GM19455 (cell line): ENCODE data around the gene CTIF.

Source experiments
- ATAC-seq: cut with Tn5 transposase; IDR thresholded peaks from one replicate; pipeline ENCODE4 v1.9.1; 2021; ENCODE audit not compliant: unreplicated experiment

The CTIF gene

DNA sequence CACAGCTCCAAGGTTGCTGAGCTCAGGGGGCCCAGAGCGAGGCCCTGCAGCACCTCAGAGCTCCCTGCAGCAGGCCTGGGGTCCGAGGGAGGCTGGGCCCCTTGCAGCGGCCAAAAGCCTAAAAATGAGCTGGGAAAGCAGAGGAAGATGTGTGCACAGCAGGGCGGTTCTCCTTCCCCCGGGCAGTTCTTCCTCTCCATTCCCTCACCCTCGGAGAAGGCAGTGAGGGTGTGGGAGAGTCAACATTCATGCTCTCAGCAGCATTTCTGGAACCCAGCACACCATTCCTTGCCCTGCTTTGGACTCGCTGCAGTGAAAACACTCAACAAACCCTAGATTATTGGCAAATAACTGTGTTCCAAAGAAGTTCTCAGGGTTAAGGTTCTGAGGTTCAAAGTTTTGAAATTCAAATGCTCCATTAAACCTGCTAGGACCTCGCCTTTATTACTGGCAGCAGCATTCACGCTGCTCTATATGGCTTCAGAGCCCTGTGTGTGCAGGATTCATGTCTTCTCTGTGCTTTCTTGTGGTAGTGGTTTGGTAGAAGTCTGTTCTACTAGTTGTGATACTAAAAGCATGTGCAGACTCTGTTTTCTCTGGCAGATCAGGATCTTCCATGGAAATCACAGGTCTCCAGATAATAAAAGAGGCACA, 79.1 kb downstream of the CTIF start:
- no peak for ATAC-seq

DNA sequence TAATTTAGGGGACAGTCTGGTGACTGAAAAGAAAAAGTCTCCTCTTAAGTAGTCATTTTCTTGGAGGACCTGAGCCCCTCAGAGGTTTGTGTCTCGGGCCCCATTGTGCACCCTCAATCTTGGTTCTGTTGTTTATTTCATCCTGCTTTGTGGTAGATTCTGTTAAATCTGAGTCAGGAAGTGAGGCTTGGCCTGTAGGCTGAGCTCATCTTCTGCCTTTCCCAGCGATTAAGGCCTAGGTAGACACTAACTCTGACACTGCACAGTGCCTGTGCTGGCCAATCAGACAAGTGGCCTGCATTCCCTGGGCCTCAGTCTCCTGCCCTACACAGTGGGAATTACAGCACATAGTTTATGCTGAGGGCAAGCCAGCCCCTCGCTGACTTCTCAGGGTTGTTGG, 80.2 kb downstream of the CTIF start:
- no peak for ATAC-seq

DNA sequence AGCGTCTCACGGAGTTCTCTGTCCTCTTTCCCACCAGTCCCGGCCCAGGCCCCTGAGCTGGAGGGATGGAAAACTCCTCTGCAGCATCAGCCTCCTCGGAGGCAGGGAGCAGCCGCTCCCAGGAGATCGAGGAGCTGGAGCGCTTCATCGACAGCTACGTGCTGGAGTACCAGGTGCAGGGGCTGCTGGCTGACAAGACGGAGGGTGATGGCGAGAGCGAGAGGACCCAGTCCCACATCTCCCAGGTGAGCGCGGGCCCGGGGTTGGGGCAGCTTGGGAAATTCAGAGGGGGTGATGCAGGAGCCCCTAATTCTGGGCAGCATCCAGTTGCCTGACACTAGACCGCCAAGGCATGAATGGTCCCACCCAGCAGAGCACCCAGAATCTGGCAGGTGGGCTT, 80.7 kb downstream of the CTIF start:
- ATAC-seq = no peak

DNA sequence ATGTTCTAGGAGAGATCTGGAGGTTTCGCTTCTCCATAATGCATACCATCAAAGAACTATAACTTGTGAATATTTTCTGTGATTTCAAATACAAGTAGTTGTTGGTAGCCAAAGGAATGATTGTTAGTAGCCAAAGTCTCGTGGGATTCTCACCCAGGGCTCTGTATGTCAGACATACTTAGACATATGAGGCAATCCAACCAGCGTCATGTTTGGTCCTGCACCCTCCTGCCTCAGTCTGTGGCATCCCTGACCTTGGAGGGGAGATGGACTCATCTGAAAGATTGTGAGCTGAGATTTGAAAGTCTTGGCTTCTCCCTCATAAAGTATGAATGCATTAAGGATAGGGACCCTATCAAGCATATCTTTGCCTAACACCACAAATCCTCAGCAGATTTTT, 81.2 kb downstream of the CTIF start:
- no peak for ATAC-seq

DNA sequence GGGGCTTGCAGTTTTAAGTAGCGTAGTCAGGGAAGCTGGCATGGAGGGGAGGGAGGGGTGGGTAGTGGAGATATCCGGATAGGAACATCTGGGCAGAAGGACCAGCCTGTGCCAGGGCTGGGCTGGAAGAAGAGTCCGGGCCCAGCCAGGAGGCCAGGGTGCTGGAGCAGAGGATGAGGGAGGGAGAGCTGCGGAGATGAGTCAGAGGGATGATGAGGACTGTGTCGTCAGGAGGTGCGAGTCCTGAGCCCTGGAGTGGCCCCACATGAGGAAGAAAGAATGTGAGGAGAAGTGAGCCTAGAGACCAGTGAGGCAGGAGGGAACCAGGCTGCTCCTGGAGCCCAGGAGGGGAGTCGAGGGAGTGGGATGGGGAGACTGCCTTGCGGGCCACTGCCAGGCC, 82.4 kb downstream of the CTIF start:
- ATAC-seq = no peak

DNA sequence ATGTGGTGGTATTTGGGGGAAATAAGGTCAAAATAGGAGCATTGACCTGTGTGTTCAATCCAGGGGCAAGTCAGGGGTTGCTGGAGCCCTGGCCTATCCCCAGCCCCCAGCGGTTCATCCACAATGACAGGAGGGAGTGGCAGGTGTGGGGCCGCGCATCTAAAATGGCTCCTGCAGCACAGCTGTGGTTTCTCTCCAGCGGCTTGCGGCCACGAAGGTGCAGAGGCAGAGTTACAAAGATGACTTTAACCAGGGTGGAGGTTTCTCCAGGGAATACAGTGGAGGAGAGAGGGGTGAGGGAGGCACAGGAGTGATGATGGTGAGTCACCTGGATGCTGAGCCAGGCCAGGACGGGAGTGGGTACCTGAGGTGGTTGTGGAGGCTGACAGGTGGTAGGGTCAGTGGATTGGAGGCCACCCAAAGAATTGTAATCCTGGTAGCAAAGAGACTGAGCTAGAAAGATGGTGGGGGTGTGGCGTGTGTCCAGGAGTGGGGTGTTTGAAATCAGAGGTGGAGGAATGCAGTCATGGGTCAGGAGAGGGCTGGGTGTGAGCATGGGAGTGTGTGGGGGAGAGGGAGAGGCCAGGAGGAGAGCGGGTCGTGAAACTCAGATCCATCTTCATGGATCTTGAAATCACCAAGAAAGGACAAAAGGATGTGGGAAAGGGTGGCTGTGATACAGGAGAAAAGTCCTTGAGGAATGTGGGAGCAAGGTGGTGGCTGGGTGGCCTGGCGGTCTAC, 83.2 kb downstream of the CTIF start:
- ATAC-seq = no peak

DNA sequence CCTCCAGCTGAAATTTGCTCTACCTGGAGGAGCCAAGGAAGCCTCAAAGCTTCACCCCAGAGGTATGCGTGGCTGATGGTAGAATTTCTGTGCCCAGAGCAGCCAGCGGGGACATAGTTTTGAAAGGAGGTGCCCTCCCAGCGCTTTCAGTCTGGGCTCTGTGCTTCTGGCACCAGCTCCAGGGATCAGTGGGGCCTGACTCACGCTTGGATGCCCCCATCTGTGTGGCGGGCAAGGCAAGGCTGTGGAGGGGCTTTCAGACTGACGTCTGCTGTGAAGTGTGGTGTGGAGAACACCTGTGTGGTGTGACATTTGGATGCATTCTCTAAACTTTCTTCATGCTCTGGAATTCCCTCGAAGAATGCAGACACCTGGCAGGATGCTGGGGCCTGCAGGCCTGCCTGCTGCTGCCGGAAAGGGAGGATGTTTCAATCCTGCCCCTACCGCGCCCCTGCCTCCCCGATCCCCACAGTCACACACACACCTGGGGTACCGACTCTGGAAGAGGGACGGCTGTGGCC, 84.1 kb downstream of the CTIF start:
- no peak for ATAC-seq

DNA sequence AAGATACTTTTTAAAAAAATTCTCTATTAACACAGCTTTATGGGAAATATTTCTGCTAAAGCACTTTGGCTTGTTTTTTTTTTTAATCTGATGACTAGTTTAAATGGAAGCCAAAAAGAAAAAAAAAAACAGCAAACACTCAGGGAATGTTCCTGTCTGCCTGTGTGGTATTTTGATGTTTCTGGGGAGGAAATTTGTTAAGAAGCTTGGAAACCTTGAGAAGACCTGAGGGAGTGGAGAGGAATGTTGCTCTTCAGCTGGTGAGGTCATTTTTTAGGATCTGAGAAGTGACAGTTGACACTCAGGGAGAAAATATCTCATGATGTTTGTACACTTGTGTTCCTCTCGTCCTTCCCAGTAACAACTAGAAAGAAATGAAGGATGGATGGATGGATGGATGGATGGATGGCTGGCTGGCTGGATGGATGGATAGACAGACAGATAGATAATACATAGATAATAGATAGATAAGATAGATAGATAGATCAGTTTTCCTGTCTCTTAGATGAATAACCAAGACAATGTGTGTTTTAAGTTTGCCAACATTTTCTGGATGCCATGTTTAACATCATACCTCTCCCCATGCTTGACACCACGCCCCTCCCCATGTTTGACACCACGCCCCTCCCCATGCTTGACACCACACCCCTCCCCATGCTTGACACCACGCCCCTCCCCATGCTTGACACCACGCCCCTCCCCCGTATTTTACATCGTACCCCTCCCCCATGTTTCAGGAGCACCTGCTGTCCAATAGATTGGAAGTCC, 84.8 kb downstream of the CTIF start:
- ATAC-seq = no peak

DNA sequence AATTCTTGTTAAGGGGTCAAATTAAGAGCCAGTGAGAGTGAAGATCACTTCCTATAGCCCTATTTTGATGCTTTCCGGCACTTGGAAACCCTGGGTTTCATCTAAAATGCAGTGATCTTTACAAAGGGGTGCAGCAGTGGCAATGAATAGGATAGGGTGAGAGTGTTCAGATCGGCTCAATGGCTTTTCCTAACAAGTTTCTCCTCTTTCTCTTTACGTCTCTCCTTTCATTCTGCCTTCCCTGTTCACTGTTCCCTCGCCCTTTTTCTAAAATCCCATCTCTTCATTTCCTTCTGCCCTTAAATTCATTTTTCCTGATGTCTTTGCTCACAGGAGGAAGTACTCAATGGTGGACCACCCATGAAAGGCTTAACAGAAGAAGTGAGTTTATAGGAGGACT, 86.0 kb downstream of the CTIF start:
- no peak for ATAC-seq

DNA sequence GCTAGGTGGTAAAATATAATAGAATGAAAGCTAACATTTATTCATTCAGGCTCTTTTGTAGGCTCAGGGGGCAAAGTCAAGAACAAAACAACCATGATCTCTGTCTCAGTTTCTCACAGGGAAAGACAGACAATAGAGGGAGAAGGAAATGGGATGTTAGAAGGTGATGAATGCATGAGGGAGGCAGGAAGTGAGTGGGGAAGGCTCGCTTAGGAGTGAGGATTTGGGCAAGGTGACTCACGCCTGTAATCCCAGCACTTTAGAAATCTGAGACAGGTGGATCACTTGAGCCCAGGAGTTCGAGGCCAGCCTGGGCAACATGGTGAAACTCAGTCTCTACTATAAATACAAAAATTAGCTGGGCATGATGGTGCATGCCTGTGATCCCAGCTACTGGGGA, 88.4 kb downstream of the CTIF start:
- no peak for ATAC-seq

DNA sequence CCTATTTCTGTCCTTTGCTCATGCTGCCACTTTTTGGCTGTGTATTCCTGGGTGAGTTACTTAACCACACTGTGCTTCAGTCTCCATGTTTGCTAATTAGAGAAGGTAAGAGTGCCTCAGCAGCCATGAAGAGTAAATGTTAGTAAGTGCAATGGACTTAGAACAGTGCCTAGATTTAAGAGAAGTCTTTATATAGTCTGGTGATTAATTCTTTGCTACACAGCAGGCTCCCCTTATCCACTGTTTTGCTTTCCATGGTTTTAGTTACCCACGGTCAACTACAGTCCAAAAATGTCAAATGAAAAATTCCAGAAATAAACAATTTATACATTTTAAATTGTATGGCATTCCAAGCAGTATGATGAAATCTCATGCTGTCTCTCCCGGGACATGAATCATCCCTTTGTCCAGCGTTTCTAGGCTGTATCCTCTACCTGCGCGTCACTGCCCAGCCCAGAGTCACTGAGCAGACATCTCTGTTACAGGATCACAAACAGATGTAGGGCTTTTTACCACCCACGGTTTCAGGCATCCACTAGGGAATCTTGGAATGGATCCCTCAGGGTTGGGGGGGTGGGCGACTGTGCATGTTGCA, 91.0 kb downstream of the CTIF start:
- no peak for ATAC-seq

DNA sequence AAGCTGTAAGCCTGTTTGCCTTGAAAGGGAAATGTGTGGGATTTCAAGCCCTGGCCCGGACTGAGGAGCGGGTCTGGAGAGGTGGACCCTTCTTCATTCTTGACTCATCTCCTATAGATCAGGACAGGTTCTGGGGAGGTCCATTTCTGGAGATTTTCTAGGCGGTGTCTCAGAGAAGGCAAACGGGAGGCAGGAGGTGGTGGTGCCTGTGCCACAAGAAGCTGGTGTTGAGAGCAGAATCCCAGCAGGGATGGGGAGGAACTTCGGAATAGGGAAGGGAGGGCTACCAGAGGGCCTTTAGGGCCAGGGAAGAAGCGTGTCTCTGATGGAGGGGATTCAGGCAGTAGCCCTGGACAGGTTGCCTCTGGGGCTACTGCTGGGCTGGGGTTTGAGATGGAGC, 93.0 kb downstream of the CTIF start:
- no peak for ATAC-seq

DNA sequence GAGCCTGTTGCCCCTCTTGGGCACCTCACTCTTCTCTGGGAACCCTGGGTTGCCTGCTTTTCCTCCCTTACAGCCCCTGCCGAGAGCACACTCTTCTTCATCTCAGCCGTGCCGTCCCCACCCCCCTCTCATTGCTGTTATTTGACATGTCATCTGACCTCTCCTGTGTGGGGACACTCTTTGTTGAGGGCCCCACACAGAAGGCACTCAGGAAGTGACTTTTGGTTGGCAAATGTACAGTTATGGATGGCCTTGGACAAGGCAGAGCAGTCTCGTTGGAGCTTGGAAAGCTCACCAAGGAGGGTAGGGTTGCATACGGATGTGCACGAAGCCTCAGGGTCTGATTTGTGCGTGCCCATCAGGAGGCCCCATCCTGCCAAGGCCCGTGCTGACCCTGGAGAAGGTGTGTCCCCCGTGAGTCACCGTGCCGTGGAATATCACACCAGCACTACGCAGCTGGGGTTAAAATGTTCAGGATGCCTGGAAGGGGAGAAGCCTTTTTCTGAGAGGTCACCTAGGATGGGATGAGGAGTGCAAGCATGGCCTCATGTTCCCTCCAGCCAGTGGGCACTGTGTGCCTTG, 93.9 kb downstream of the CTIF start:
- no peak for ATAC-seq

DNA sequence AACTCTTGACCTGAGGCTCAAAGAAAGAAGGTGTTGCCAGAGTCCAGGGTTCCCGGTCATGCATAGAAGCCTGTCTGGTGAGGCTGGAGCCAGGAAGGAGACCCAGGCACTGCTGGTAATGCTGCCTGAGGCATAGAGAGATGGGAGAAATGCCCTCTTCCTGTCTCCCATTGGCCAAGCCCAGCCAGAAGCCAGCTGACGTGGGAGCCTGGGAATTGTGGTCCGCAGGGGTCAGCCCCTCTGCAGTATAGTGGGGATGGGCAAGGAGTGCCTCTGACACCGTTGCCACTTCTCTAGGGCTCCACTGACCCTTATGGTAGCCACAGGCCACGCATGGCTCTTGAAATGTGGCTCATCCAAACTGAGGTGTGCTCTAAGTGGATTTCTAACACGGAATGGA, 95.7 kb downstream of the CTIF start:
- ATAC-seq = no peak

DNA sequence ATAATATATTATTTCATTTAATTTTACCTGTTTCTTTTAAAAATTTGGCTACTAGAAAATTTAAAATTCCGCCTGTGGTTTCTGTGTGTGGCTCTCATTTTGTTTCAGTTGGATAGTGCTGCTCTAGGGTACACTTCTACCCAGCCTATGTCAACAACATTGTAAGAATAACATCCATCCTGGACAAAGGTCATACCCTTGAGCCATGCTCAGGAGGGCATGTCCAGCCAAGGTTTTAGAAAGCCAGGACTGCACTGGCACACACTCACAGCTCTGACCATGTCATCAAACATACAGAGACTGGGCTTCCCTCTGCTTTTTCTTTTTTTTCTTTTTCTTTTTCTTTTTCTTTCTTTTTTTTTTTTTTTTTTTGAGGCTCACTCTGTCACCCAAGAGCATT, 96.1 kb downstream of the CTIF start:
- ATAC-seq = no peak

DNA sequence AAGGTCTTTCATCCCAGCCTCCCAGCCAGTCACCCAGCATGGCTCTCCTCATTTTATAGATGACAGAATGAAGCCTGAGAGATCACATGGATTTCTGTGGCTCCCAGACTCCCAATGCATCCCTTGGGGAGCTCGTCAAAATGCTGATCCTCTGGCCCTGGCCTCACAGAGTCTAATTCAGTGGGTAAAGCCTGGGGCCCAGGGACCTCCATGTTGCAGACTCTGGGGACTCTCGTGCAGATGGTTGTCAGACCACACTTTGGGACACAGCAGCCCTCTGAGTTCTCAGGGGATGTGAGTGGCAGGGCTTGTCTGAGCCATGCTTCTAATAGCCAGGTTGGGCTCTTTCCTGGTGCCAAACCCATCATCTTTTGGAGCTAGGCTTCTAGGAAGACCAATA, 97.0 kb downstream of the CTIF start:
- no peak for ATAC-seq

DNA sequence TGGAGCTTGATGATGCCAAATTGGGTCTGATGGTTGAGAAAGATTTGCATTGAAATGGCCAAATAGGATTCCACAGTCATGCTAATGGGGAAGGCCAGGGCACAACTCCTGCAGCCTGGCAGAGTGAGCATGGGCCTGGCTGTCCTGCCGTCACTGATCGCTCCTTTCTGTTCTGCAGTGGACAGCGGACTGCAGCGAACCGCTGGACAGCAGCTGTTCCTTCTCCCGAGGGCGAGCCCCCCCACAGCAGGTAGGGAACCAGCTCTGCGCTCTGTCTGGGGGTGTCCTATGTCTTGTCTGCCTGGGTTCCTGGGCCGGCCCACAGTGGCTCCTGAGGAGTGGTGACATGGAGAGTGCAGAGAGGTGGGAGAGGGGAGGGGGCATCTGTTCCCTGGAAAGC, 97.6 kb downstream of the CTIF start:
- no peak for ATAC-seq

DNA sequence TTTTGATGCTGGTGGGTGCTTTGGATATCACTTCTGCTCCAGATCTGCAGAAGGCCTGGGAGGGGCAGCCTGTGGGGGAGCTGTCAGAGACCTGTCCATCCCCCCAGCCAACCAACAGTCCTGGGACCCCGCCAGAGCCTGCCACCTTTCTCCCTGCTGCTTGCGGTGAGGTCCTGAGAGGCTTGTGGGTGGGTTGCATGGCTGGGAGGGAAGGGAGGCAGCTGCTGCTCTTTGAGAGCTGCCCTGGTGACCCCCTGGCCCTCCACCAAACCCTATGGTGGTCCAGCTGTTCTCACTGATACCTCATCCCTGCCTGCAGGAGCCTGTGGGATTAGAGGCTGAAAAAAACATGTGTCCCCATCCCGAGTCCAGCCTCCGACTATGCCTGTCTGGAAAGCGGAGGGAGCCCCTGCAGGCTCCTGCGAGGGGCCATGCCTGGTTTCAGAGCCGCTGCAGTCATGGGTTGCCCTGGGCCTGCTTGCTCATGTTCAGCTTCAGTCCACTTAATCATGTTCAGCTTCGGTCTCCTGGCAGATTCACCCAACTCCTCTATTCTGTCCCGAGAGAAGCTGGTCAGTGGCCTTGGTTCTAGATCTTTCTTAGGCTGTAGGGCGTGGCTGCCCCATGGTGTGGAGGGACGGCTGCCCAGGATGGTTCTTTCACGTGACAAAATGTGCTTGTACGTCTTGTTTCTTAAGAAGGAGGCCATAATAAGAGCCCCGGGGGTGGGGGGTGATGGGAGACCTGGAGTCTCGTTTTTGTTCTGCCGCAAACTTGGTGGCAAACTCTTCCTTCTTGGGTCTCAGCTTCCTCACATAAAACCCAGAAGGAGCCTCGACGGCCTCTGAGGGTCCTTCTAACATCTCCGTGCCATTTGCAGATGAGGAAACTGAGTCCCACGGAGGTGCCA, 98.5 kb downstream of the CTIF start:
- ATAC-seq = no peak

DNA sequence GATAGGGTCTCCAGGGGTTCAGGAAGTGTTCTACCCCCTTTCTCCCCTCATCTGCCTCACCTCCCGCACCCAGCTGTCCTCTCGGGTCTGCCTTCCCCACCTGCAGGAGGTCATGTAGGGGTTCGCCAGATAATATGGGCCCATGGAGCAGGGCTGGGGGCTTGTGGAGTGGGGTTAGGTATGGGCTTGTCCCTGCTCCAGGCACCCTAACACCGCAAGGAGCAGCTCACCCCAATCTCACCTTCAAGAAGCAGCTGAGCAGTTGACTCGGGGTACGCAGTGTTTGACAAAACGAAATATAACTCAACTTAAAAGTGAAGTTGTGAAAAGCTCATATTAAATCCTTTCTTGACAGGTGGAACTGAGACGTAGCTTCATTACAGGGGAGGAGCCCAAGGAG, 99.6 kb downstream of the CTIF start:
- ATAC-seq = no peak
